NCI-H2107 treated with DMSO at 0.1 percent for 48 hours (cell line): ENCODE data around the gene APLN.

ENCODE experiments used
- DNase-seq: peaks from one replicate; lab custom pipeline; 2025; ENCODE audit not compliant: unreplicated experiment; lab: John Stamatoyannopoulos, UW

The APLN gene

DNA sequence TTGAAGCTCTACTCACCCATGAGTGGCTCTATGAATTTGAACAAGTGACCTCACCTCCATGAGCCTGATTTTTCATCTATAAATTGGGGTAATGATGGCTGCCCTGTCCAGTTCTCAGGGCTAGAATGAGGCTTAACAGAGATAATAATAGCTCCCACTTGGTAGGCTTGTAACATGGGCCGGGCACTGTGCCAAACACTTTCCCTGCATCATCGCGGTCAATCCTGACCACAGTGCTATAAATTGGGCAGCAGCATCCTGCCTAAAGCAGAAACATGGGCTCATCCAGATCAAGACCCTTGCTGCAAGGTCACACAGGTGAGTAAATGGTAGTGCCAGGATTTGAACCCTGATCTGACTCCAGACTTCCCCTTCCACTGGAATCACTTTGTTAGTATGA lies 12.8 kb downstream of the APLN start:
- DNase-seq: no peak

DNA sequence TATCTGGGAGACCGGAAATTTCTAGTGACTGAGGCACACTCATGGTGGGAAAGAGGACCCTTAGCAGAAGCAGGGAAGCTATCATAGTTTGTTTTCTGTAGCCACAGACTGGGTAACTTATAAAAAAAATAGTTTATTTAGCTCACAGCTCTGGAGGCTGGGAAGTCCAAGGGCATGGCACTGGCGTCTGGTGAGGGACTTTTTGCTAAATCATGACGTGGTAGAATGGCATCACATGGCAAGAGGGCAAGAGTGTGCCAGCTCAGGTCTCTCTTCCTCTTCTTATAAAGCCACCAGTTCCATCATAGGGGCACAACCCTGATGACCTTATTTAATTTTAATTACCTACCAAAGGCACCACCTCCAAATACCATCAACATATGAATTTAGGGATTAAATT lies 13.3 kb downstream of the APLN start:
- DNase-seq: no peak

DNA sequence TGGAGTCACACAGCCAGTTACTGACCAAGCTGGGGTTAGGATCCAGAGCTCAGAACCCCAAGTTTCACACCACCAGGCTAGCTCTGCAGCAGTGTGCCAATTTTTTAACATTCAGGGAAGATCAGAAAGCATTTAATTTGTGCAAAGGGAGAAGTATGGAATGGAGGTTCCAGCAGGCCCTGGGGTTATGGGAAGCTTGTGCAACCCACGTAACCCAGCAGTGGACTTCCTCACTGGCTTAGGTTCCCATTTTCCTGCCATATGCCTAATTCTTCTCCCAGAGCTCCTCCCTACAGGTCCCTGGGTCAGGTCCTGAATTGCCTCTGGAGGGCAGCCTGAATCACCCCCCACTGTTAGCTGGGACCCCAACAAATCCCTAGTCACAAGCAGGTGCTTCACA lies 14.0 kb downstream of the APLN start:
- DNase-seq: no peak

- DNase-seq: no peak
Observed at GRCh38 chrX:129638917-129639316, 15.8 kb downstream of the APLN start.

DNA sequence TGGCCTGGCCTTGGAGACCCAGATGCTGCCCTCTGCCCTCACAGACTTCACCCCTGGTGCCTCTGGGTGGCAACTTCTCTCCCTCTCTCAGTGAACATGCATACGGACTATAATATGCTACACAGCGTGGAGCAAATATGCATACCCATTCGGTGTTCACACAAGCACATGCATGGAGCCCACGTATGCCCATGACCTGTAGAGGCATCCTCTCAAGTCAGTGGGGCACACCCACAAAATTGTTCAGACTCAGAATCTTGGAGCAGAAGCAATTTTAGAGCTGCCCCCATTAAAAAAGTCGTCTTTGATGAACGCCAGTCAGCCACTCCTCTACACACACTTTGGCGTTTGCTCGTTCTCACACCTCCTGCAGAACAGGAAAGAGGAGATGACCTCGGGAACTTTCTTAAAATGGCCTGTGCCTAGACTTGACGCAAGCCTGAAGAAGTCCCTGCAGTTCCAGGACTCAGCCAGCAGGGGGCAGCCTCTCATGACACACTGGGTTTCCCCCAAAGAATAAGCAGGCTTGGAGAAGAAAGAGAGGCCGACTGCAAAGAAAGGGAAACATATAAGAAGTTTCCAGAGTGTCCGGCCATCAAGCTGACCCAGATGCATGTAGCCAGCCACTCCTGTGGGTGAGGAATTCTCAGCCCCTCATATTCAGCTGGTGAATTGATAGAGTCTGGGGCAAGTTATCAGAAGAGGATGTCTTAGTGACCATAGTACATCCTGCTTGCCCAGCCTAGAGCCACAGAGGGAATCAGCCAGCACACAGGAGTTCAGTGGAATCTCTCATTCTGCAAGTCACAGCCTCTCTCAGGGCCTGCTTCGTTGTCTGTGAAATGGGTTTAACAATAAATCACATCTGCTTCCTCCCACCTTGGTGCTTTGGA lies 17.3 kb downstream of the APLN start:
- peak; percentile 67 for DNase-seq

DNA sequence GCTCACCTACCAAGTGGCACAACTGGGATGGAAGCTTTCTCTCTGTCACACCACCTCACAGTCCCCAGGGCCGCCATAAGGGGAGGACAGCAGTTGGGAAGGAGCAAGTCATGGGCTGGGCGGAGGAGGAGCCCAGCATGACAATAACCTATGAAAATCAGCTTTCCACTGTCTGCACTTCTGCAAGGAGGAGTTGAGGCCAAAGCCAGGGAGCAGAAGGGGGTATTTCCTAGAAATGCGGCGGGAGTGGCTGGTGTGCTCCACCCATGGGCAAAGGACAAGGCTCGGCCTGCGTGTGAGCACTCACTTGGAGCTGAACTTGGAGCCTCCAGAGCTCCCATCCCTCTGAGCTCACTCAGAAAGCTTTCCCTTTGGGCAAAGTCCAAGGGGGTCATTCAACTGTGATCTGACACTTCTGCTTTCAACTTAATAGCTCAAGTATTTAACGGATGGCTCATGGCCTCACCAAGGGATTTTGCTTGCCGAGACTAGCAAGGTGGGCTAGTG lies 18.5 kb downstream of the APLN start:
- no peak for DNase-seq

- no peak for DNase-seq
Observed at GRCh38 chrX:129634541-129634940, 20.2 kb downstream of the APLN start.

DNA sequence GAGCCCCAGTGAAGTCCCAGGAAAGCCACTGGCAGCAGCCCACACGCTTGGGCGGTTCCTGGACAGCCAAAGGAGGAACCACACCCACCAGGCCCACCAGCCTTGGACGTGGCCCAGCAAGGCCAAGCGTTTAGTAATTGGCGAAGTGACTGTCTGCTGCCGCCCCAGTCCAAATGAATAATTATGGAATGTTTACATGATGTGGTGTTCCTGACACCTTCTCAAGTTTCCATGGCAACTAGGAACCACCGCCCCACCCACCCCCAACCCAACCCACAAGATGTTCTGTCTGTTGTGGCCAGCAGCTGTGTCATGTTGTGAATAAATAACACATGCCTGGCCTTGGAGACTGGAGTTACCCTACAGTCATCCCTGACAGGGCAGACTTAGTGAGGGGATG lies 22.3 kb downstream of the APLN start:
- DNase-seq: no peak

GRCh38 chrX:129631849-129632248 lies 22.9 kb downstream of the APLN start:
- DNase-seq: no peak

GRCh38 chrX:129629837-129630236 lies 24.9 kb downstream of the APLN start:
- DNase-seq: no peak

DNA sequence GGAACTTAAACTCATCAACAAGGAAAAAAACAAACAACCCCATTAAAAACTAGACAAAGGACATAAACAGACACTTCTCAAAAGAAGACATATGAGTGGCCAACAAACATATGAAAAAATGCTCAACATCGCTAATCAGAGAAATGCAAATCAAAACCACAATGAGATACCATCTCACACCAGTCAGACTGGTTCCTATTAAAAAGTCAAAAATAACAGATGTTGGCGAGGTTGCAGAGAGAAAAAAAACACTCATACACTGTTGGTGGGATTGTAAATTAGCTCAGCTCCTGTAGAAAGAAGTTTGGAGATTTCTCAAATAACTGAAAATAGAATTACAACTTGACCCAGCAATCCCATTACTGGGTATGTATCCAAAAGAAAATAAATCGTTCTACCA lies 28.7 kb downstream of the APLN start:
- no peak for DNase-seq

DNA sequence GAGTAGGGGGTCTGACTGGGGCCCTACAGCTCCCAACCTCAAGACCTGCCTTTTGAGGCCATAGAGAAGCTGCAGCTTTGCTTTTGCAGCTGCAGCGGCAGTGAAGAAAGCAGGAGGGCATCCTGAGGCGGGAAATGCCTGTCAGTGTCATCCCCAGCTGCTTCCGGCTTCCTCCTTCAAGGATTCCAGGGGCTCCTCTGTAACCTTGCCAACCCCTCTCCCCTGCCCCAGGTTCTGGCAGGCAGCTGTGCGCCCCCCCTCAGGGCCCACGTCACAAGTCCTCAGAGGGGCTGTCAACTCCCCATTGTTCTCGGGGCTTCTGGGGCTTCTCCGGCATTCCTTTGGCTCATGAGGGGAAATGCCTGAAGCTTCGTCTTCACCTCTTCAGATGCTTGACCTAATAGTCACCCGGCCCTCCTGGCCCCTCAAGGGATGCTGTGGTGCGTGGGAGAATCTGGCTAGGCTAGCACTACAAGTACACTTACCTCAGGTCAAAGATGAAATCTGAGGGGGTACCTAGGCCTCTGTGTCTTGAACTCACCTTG lies 31.9 kb downstream of the APLN start:
- no peak for DNase-seq

GRCh38 chrX:129618997-129619396 lies 35.8 kb downstream of the APLN start:
- no peak for DNase-seq

GRCh38 chrX:129617420-129617819 lies 37.3 kb downstream of the APLN start:
- DNase-seq: no peak

GRCh38 chrX:129614481-129615255 lies 40.1 kb downstream of the APLN start:
- no peak for DNase-seq

DNA sequence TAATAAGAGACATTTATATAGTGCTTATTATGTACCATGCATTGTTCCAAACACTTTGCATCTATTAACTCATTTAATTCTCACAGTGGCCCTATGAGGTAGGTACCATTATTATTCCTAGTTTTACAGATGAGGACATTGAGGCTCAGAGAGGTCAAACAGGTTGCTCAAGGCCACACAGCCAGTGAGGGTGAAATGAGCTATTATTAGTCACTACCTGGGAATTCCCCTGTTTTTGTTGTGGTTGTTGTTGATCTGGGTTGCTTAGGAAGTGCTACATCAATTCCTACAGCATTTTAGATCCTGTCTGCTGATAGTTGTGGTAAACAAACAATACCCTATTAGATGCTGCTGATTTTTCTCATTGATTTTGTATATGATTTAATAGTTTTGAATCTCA lies 41.2 kb downstream of the APLN start:
- no peak for DNase-seq

- no peak for DNase-seq
Observed at GRCh38 chrX:129612396-129612795, 42.4 kb downstream of the APLN start.

- no peak for DNase-seq
Observed at GRCh38 chrX:129609395-129609794, 45.4 kb downstream of the APLN start.

DNA sequence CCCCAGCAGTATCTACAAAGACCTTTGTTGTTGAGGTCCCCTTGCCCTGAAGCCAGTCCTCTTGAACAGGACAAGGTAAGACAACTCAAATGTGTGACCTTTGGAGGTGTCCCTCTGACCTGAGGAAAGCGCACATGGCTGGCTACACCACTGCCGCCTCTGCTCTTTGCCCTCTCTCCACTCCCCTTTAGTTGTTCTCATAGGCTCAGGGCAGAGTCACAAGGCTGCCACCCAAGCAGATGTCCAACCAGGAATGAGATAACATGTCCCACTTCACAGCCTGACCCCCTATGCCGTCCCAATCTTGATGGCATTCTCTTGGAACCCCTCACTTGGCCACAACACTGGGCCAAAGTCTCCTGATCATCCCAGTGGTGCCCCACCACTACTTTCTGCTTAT lies 46.3 kb downstream of the APLN start:
- DNase-seq: no peak

DNA sequence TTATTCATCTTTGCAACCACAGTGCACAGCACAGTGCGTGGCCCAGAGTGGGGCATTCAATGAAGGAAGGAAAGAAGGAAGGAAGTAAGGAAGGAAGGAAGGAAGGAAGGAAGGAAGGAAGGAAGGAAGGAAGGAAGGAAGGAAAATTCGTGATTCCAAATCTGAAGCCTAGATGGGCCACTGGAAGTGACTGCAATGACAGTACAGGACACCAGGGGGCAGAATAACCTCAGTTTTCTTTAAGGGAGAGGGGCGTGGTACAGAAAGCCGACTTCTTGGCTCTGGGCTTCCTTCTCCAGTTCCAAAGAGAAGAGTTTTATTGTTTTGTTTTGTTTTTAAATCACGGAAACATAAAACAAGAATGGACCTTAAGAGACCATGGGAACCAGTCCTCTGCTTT lies 47.8 kb downstream of the APLN start:
- DNase-seq: peak; percentile 30

GRCh38 chrX:129600981-129601424 lies 53.8 kb downstream of the APLN start:
- DNase-seq: peak; percentile 12

DNA sequence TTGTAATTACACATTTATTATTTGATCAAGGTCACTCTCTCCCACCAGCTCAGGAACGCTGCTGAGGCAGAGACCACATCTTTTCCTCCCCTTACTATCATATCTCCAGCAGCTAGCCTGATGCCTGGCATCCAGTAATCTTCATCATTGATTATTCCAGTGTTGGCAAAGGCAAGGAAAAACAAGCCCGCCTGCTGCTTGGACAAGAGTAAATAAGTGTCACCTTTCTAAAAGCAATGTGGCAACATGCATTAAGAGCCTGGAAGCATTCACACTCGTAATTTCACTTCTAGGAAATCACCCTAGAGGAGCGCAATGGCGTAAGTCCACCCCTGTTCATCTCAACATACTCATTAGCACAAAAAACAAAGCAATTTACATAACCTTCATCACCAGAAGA lies 54.8 kb downstream of the APLN start:
- DNase-seq: peak; percentile 25
